ENCODE data around the gene CAB39. TPM values are rescaled to one million over a fixed set of nuclear protein-coding genes. Genes with fewer than 3 reads are reported as not detected.

Gene CAB39
- total and polyA plus RNA-seq, 4 donors, result 19.4 to 123 (median 57.1) TPM

- Histone ChIP-seq H3K9ac (ENCODE audit: insufficient read depth in 1 of 2, low read length in 2 of 2) (no peak overlapping the region), H3K27ac (ENCODE audit: low read depth in 1 of 2, low read length in 1 of 2) (no peak overlapping the region), H3K4me3 (no peak overlapping the region), H3K36me3 (ENCODE audit: control insufficient read depth in 4 of 4, insufficient read depth in 4 of 4, low read length in 4 of 4) (no peaks in the 10 kb centered on the region), H3K27me3 (ENCODE audit: control insufficient read depth in 3 of 3, insufficient read depth in 3 of 3, low read length in 2 of 3) (peaks cover 0 to 2% (median 0%) of the 10 kb centered on the region in 3 donors), H3K4me1 (ENCODE audit: control insufficient read depth in 5 of 5, insufficient read depth in 5 of 5, low read length in 5 of 5) (peaks cover 0 to 11% (median 0%) of the 10 kb centered on the region in 5 donors), H3K9me3 (ENCODE audit: control insufficient read depth in 4 of 4, insufficient read depth in 3 of 4, low read length in 3 of 4) (no peaks in the 10 kb centered on the region)
- no peak for ATAC-seq (ENCODE audit: insufficient read depth, low FRiP score)
- no peak for DNase-seq
- WGBS, 2 donors, result 45 to 57% methylated on average over 13 of the region's 13 CpGs
- no peak for TF ChIP-seq CTCF (IDR thresholded peaks at IDR 0.05; ENCODE audit: control extremely low read depth, extremely low read depth)
Measured at GRCh38 chr2:230861552-230862255, 149.1 kb downstream of the CAB39 start.

GRCh38 chr2:230862292-230862691, 149.7 kb downstream of the CAB39 start:
- H3K36me3 ChIP-seq (ENCODE audit: control insufficient read depth in 4 of 4, insufficient read depth in 4 of 4, low read length in 4 of 4), result no peaks in the 10 kb centered on the region
- H3K9me3 ChIP-seq (ENCODE audit: control insufficient read depth in 4 of 4, insufficient read depth in 3 of 4, low read length in 3 of 4), result no peaks in the 10 kb centered on the region
- no peak overlapping the region for H3K27ac ChIP-seq (ENCODE audit: low read depth in 1 of 2, low read length in 1 of 2)
- H3K9ac ChIP-seq (ENCODE audit: insufficient read depth in 1 of 2, low read length in 2 of 2), result no peak overlapping the region
- DNase-seq, result no peak
- no peak for TF ChIP-seq CTCF (IDR thresholded peaks at IDR 0.05; ENCODE audit: control extremely low read depth, extremely low read depth)
- H3K4me1 ChIP-seq (ENCODE audit: control insufficient read depth in 5 of 5, insufficient read depth in 5 of 5, low read length in 5 of 5), result peaks cover 0 to 17% (median 4%) of the 10 kb centered on the region in 5 donors
- no peak for ATAC-seq (ENCODE audit: insufficient read depth, low FRiP score)
- H3K4me3 ChIP-seq, result no peak overlapping the region
- WGBS, 2 donors, result 92 to 94% methylated on average over 5 of the region's 5 CpGs
- peaks cover 0 to 2% (median 0%) of the 10 kb centered on the region in 3 donors for H3K27me3 ChIP-seq (ENCODE audit: control insufficient read depth in 3 of 3, insufficient read depth in 3 of 3, low read length in 2 of 3)

GRCh38 chr2:230863031-230863430, 150.4 kb downstream of the CAB39 start:
- H3K4me1 ChIP-seq (ENCODE audit: control insufficient read depth in 5 of 5, insufficient read depth in 5 of 5, low read length in 5 of 5), result peaks cover 0 to 24% (median 5%) of the 10 kb centered on the region in 5 donors
- H3K36me3 ChIP-seq (ENCODE audit: control insufficient read depth in 4 of 4, insufficient read depth in 4 of 4, low read length in 4 of 4), result no peaks in the 10 kb centered on the region
- no peak for TF ChIP-seq CTCF (IDR thresholded peaks at IDR 0.05; ENCODE audit: control extremely low read depth, extremely low read depth)
- no peaks in the 10 kb centered on the region for H3K9me3 ChIP-seq (ENCODE audit: control insufficient read depth in 4 of 4, insufficient read depth in 3 of 4, low read length in 3 of 4)
- no peak overlapping the region for H3K27ac ChIP-seq (ENCODE audit: low read depth in 1 of 2, low read length in 1 of 2)
- WGBS, 2 donors, result 71 to 82% methylated on average over 7 to 8 of the region's 8 CpGs
- ATAC-seq (ENCODE audit: insufficient read depth, low FRiP score) (no peak), DNase-seq (no peak)
- peaks cover 0 to 2% (median 0%) of the 10 kb centered on the region in 3 donors for H3K27me3 ChIP-seq (ENCODE audit: control insufficient read depth in 3 of 3, insufficient read depth in 3 of 3, low read length in 2 of 3)
- H3K9ac ChIP-seq (ENCODE audit: insufficient read depth in 1 of 2, low read length in 2 of 2), result no peak overlapping the region
- no peak overlapping the region for H3K4me3 ChIP-seq

Data from lung (tissue), 12 donors.